GM21447 (cell line): ENCODE data around the gene RGS5.

Source experiments
- ATAC-seq: cut with Tn5 transposase; IDR thresholded peaks from one replicate; pipeline ENCODE4 v1.9.1; 2021; ENCODE audit not compliant: unreplicated experiment

The RGS5 gene

GRCh38 chr1:163148911-163149310 lies 53.8 kb downstream of the RGS5 start:
- ATAC-seq, result no peak

GRCh38 chr1:163147019-163147418 lies 55.7 kb downstream of the RGS5 start:
- no peak for ATAC-seq

- no peak for ATAC-seq
These were observed 57.3 kb downstream of the RGS5 start for GRCh38 chr1:163145435-163145834.

- ATAC-seq, result no peak
These were observed 58.3 kb downstream of the RGS5 start for GRCh38 chr1:163144418-163144817.

- no peak for ATAC-seq
These were observed 60.6 kb downstream of the RGS5 start for GRCh38 chr1:163142152-163142551.

GRCh38 chr1:163141556-163141955 lies 61.2 kb downstream of the RGS5 start:
- no peak for ATAC-seq

- no peak for ATAC-seq
These were observed 65.0 kb downstream of the RGS5 start for GRCh38 chr1:163137556-163138265.

- ATAC-seq, result no peak
These were observed 70.7 kb downstream of the RGS5 start for GRCh38 chr1:163131981-163132380.

- no peak for ATAC-seq
These were observed 72.4 kb downstream of the RGS5 start for GRCh38 chr1:163130225-163130856.

- ATAC-seq, result no peak
These were observed 74.4 kb downstream of the RGS5 start for GRCh38 chr1:163128282-163128681.

GRCh38 chr1:163124812-163125211 lies 77.9 kb downstream of the RGS5 start:
- ATAC-seq, result no peak

GRCh38 chr1:163120372-163120771 lies 82.3 kb downstream of the RGS5 start:
- ATAC-seq, result no peak

GRCh38 chr1:163119707-163120106 lies 83.0 kb downstream of the RGS5 start:
- no peak for ATAC-seq

- no peak for ATAC-seq
These were observed 86.8 kb downstream of the RGS5 start for GRCh38 chr1:163115887-163116286.

- no peak for ATAC-seq
These were observed 95.1 kb downstream of the RGS5 start for GRCh38 chr1:163107655-163108054.

GRCh38 chr1:163106364-163106987 lies 96.2 kb downstream of the RGS5 start:
- ATAC-seq, result no peak

- no peak for ATAC-seq
These were observed 98.2 kb downstream of the RGS5 start for GRCh38 chr1:163104385-163105099.

- no peak for ATAC-seq
These were observed 100.1 kb downstream of the RGS5 start for GRCh38 chr1:163102590-163102989.

GRCh38 chr1:163095213-163095612 lies 107.5 kb downstream of the RGS5 start:
- no peak for ATAC-seq

- ATAC-seq, result no peak
These were observed 108.1 kb downstream of the RGS5 start for GRCh38 chr1:163094589-163094988.

GRCh38 chr1:163094182-163094581 lies 108.5 kb downstream of the RGS5 start:
- no peak for ATAC-seq

- ATAC-seq, result no peak
These were observed 109.1 kb downstream of the RGS5 start for GRCh38 chr1:163093579-163093978.
